ENCODE results near the gene CDH11.

DNA sequence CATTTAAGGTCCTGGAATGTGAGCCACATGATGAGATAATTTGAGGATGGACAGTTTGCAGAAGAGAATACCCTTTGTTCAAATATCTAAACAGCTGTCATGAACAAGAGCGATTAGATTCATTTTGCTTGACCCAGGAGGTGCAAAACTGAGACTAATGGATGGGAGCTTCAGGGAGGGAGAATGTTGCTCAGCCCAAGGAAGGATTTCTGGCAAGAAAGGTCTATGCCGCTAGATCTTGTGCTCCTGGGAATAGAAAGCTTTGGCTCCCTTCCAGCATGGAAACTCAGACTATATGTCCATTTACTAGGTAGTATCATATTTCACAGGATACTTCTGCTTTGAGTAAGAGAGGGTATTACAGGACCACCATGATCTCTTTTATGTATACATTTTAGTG, 14.8 kb upstream of the CDH11 start:
- TF ChIP-seq CEBPB (IDR thresholded peaks at IDR 0.05) (no peak), FOXM1 (IDR thresholded peaks at IDR 0.05; ENCODE audit: borderline replicate concordance, low read depth) (no peak), EP300 (IDR thresholded peaks at IDR 0.05; ENCODE audit: borderline replicate concordance) (no peak), TAF1 (IDR thresholded peaks at IDR 0.05; ENCODE audit: low read depth) (no peak), RAD21 (IDR thresholded peaks at IDR 0.05; ENCODE audit: low read depth) (no peak), CREB1 (IDR thresholded peaks at IDR 0.05; ENCODE audit: low read depth) (no peak), TEAD4 (IDR thresholded peaks at IDR 0.05) (no peak), EGR1 (IDR thresholded peaks at IDR 0.05) (no peak)

Measured in Ishikawa (cell line).